SK-N-MC (cell line): ENCODE measurements around the gene MATN4.

ENCODE experiments used
- DNase-seq: peaks from one replicate; pipeline ENCODE4 v3.0.0-alpha.2; 2011; ENCODE audit warnings: low read depth, low spot score
- H3K27ac ChIP-seq: fragments of 200-600 bp; sonication (generic); 2 replicates; pipeline ENCODE4 v1.5.1; 2016; ENCODE audit warnings: mixed run types
- H3K36me3 ChIP-seq: fragments of 200-600 bp; sonication (generic); 2 replicates; pipeline ENCODE4 v1.6.1; 2017; ENCODE audit warnings: antibody characterized with exemption, low read length, mixed read lengths; ENCODE audit not compliant: insufficient read depth
- H3K4me3 ChIP-seq: fragments of 200-600 bp; sonication (generic); 2 replicates; pipeline ENCODE4 v1.5.1; 2016
- H3K9ac ChIP-seq: fragments of 200-600 bp; sonication (generic); 2 replicates; pipeline ENCODE4 v1.8.0; 2017; ENCODE audit warnings: mixed run types, mixed read lengths; ENCODE audit not compliant: insufficient read length
- H3K9me3 ChIP-seq: fragments of 200-600 bp; sonication (generic); 2 replicates; pipeline ENCODE4 v1.6.1; 2017; ENCODE audit warnings: low read depth, mild to moderate bottlenecking, antibody characterized with exemption, low read length, moderate library complexity, mixed read lengths
- EZH2 ChIP-seq: fragments of 200-600 bp; sonication (generic); IDR thresholded peaks from one replicate; pipeline ENCODE4 v1.6.1; 2017; ENCODE audit warnings: antibody characterized with exemption
- FOXP2 ChIP-seq: optimal IDR thresholded peaks from 2 replicates; pipeline ENCODE3; 2011; ENCODE audit warnings: mild to moderate bottlenecking, moderate library complexity; ENCODE audit not compliant: insufficient read depth; ENCODE audit errors: extremely low read length, control extremely low read depth
- POLR2AphosphoS5 ChIP-seq: IDR thresholded peaks from 2 replicates; pipeline ENCODE4 v1.6.1; 2012; ENCODE audit warnings: mild to moderate bottlenecking, low read depth, low read length, borderline replicate concordance

The MATN4 gene

GRCh38 chr20:45311589-45312211 lies 3.6 kb upstream of the MATN4 start:
- no peaks in the 10 kb centered on the region for H3K9me3 ChIP-seq
- TF ChIP-seq EZH2 (no peak), FOXP2 (no peak), POLR2AphosphoS5 (no peak)
- no peak for DNase-seq
- H3K9ac ChIP-seq = no peak overlapping the region
- H3K4me3 ChIP-seq = no peak overlapping the region
- no peak overlapping the region for H3K27ac ChIP-seq
- H3K36me3 ChIP-seq = no peaks in the 10 kb centered on the region

- DNase-seq = no peak
- Histone ChIP-seq H3K4me3 (no peak overlapping the region), H3K36me3 (no peaks in the 10 kb centered on the region), H3K9ac (no peak overlapping the region), H3K9me3 (no peaks in the 10 kb centered on the region), H3K27ac (no peak overlapping the region)
- TF ChIP-seq POLR2AphosphoS5 = no peak
- TF ChIP-seq EZH2 = no peak
- no peak for TF ChIP-seq FOXP2
Measured at GRCh38 chr20:45309075-45309474, 976 bp upstream of the MATN4 start.

GRCh38 chr20:45307076-45307640 lies 941 bp downstream of the MATN4 start:
- H3K36me3 ChIP-seq = no peaks in the 10 kb centered on the region
- no peak overlapping the region for H3K9ac ChIP-seq
- no peak overlapping the region for H3K4me3 ChIP-seq
- TF ChIP-seq EZH2 (no peak), FOXP2 (no peak), POLR2AphosphoS5 (no peak)
- DNase-seq = no peak
- no peaks in the 10 kb centered on the region for H3K9me3 ChIP-seq
- no peak overlapping the region for H3K27ac ChIP-seq

GRCh38 chr20:45306431-45306982 lies 1.6 kb downstream of the MATN4 start, which contains the start of gene RBPJL:
TSS of gene RBPJL (plus strand) at chr20:45306840. CDS start at chr20:45306923, 83 bp downstream.
- H3K9me3 ChIP-seq = no peaks in the 10 kb centered on the region
- no peak within 1 kb of the TSS for H3K9ac ChIP-seq
- no peaks in the 10 kb centered on the region for H3K36me3 ChIP-seq
- H3K27ac ChIP-seq = no peak within 1 kb of the TSS
- DNase-seq = no peak
- H3K4me3 ChIP-seq = no peak within 1 kb of the TSS
- TF ChIP-seq POLR2AphosphoS5 (no peak), EZH2 (no peak), FOXP2 (no peak)

- TF ChIP-seq POLR2AphosphoS5 (no peak), FOXP2 (no peak), EZH2 (no peak)
- H3K9ac ChIP-seq = no peak overlapping the region
- DNase-seq = no peak
- H3K9me3 ChIP-seq = no peaks in the 10 kb centered on the region
- H3K27ac ChIP-seq = no peak overlapping the region
- H3K36me3 ChIP-seq = no peaks in the 10 kb centered on the region
- H3K4me3 ChIP-seq = no peak overlapping the region
Measured at GRCh38 chr20:45305262-45305661, 2.8 kb downstream of the MATN4 start.

- Histone ChIP-seq H3K27ac (no peak overlapping the region), H3K9ac (no peak overlapping the region), H3K36me3 (no peaks in the 10 kb centered on the region), H3K9me3 (no peaks in the 10 kb centered on the region), H3K4me3 (no peak overlapping the region)
- no peak for DNase-seq
- TF ChIP-seq POLR2AphosphoS5 (no peak), FOXP2 (no peak), EZH2 (no peak)
Measured at GRCh38 chr20:45304464-45304999, 3.6 kb downstream of the MATN4 start.

- no peak for TF ChIP-seq FOXP2
- Histone ChIP-seq H3K27ac (no peak overlapping the region), H3K36me3 (no peaks in the 10 kb centered on the region), H3K9ac (no peak overlapping the region), H3K9me3 (no peaks in the 10 kb centered on the region), H3K4me3 (no peak overlapping the region)
- DNase-seq = no peak
Measured at GRCh38 chr20:45303586-45304463, 4.3 kb downstream of the MATN4 start.

GRCh38 chr20:45301824-45302271 lies 6.3 kb downstream of the MATN4 start:
- Histone ChIP-seq H3K9ac (no peak overlapping the region), H3K9me3 (no peaks in the 10 kb centered on the region), H3K36me3 (no peaks in the 10 kb centered on the region), H3K4me3 (peak overlapping the region; percentile 41; the same call in 1 of the 2 replicates), H3K27ac (no peak overlapping the region)
- peak; percentile 48 for DNase-seq
- TF ChIP-seq EZH2 = no peak
- TF ChIP-seq POLR2AphosphoS5 = no peak
- TF ChIP-seq FOXP2 = no peak
